Fibroblast of pulmonary artery (primary cell): Measurements from ENCODE around the gene KLF9.
A peak's percentile ranks its signal among the peaks of the same experiment; 100 is the strongest.

Experiments used
- DNase-seq: peaks from one replicate; pipeline ENCODE4 v3.0.0-alpha.2; 2010; ENCODE audit warnings: low read depth
- H3K4me3 ChIP-seq: replicated peaks from 2 replicates; pipeline ENCODE4 v1.5.1; 2011; ENCODE audit warnings: low read depth, mild to moderate bottlenecking, control low read depth, low read length, moderate library complexity
- TF ChIP-seq, protein P1 (sequence below): IDR thresholded peaks from 2 replicates; pipeline ENCODE4 v1.5.1; 2011; ENCODE audit warnings: mild to moderate bottlenecking, control low read depth, low read length, inconsistent platforms; ENCODE audit errors: missing control alignments

Gene KLF9

DNA sequence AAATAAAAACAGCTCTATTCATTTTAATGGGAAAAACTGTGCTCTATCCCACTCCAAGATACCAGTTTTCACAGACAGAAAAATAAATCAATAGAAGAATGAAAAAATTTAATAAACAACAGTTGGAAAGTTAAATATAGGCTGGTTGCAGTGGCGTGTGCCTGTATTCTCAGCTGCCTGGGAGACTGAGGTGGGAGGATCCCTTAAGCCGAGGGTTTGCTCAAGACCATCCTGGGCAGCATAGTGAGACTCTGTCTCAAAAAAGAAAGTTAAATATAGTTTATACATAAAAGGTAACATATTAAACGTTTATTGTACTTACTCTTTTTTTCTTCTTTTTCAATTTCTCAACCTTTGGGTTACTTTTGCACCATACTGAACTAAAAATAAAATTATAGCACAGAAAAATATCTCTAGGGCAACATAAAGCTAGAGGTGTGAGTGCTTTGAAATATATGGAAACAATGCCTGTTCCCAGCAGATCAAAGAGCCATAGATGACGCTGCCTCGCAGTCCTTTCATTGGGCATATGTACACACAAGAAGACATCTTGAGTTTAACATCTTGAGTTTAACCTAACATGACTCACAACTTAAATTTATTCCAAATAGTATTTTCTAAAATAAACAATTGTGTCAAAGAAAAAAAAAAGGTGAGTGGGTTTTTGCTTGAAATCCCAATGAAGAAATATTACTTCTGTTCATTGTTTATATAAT lies 25.7 kb upstream of the KLF9 start:
- DNase-seq = peak; percentile 32

DNA sequence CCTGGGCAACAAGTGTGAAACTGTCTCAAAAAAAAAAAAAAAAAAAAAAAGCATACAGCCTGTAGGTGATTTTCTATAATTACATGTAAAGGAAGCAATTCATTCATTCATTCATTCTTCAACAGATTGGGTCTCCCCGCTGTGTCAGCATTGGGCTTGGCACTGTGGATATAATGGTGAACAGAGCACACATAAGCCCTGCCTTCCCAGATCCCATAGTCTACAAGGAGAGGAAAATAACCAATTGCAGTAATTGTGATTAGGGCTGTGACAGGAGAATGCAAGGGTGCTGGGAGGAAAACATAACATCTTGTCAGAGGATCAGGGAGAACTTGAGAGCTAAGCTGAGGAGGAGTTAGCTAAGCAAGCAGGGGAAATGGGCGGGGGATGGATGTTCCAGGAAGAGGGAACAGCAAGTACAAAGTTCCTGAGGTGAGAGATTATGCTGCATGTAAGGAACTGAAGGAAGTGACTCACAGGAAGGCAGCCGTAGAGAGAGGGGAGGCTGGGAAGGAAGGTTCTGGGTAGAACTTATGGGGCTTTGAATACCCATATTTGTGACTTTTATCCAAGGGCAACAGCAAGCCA lies 24.0 kb upstream of the KLF9 start:
- TF ChIP-seq, protein P1, sequence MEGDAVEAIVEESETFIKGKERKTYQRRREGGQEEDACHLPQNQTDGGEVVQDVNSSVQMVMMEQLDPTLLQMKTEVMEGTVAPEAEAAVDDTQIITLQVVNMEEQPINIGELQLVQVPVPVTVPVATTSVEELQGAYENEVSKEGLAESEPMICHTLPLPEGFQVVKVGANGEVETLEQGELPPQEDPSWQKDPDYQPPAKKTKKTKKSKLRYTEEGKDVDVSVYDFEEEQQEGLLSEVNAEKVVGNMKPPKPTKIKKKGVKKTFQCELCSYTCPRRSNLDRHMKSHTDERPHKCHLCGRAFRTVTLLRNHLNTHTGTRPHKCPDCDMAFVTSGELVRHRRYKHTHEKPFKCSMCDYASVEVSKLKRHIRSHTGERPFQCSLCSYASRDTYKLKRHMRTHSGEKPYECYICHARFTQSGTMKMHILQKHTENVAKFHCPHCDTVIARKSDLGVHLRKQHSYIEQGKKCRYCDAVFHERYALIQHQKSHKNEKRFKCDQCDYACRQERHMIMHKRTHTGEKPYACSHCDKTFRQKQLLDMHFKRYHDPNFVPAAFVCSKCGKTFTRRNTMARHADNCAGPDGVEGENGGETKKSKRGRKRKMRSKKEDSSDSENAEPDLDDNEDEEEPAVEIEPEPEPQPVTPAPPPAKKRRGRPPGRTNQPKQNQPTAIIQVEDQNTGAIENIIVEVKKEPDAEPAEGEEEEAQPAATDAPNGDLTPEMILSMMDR = no peak
- DNase-seq = peak; percentile 97
- no peak overlapping the region for H3K4me3 ChIP-seq

More for the DNA sequence above, 25.7 kb upstream of the KLF9 start:
- TF ChIP-seq, protein P1 = no peak
- H3K4me3 ChIP-seq = no peak overlapping the region

DNA sequence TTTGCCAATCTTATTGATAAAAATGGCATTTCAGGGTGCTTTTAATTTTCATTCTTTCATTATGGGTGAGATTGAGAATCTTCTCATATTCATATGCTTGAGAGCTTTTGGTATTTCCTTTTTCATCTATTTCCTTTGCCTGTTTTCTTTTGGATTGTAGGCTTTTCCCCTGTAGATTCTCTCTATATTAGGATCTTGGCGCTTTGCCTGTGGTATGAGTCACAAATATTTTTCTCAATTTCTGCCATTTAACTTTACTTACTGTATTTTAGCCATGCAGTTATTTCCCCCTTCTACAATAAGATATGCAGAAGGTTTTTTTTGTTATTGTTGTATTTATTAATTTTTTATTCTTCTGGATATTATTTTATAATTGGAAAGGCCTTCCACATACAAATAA lies 21.5 kb upstream of the KLF9 start:
- DNase-seq = peak; percentile 91
- H3K4me3 ChIP-seq = no peak overlapping the region
- TF ChIP-seq, protein P1 = no peak

DNA sequence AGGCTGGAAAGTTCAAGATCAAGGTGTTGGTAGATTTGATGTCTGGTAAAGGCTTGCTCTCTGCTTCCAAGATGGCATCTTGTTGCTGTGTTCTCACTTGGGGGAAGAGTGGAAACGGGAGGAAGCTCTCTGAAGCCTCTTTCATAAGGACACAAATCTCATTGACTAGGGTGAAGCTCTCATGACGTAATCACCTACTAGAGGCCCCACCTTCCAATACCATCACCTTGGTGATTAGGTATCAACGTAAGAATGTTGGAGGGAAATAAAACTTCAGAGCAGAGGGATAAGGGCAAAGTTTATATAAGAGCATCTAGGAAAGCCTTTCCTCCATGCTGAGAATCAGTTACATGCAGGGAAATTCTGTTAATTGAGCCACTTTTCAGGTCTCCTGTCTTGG lies 15.4 kb upstream of the KLF9 start:
- DNase-seq = no peak
- TF ChIP-seq, protein P1 = no peak
- no peak overlapping the region for H3K4me3 ChIP-seq

DNA sequence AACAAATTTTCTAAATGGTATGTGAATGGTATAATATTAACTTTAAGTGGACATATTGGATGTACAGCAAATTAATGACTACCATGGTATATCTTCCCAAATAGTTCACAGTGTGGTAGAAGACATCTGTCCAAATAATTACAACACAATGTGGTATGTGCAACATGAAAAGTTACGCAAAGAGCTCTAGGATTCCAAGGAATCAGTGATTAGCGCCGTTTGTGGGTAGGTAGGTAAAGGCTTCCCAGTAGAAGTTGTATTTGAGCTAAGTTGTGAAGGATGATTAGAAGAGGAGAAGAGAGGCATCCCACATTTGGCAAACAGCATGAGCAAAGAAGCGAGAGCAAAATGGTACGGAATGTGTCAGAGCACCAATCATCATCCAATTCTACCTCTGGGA lies 14.3 kb upstream of the KLF9 start:
- DNase-seq = peak; percentile 32
- TF ChIP-seq, protein P1 = no peak
- no peak overlapping the region for H3K4me3 ChIP-seq

DNA sequence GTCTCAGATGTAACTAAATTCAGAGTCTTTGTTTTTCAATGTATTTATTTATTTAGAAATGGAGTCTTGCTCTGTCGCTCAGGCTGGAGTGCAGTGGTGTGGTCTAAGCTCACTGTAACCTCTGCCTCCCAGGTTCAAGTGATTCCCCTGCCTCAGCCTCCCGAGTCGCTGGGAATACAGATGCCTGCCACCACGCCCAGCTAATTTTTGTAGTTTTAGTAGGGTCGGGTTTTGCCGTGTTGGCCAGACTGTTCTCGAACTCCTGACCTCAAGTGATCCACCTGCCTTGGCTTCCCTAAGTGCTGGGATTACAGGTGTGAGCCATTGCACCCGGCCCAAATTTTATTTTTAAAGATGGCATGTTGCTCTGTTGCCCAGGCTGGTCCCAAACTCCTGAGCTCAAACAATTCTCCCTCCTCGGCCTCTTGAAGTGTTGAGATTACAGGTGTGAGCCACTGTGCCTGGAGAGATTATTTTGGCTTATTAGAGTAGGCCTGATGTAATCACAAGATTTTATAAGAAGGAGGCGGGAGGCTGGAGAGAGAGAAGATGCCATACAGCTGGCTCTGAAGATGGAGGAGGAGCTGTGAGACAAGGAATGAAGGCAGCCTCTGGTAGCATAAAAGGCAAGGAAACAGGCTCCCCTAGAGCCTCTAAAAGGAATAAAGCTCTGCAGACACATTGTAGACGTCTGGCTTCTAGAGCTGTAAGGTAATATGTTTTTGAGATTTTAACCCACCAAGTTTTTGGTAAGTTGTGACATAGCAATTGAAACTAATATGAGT lies 12.9 kb upstream of the KLF9 start:
- TF ChIP-seq, protein P1 = peak; percentile 16
- H3K4me3 ChIP-seq = no peak overlapping the region
- peak; percentile 63 for DNase-seq
